OCI-LY7 (cell line): ENCODE measurements around the gene SLC43A2.

Source experiments
- CTCF ChIP-seq: fragments of 200-600 bp; sonication (generic); conservative IDR thresholded peaks from 2 replicates; pipeline ENCODE4 v1.5.1; 2014; ENCODE audit warnings: mild to moderate bottlenecking, antibody characterized with exemption, low read length, moderate library complexity, mixed read lengths
- EZH2phosphoT487 ChIP-seq: fragments of 200-600 bp; sonication (generic); IDR thresholded peaks from 2 replicates; pipeline ENCODE4 v1.6.1; 2018; ENCODE audit warnings: low read depth, borderline replicate concordance, mild to moderate bottlenecking, mixed run types, antibody characterized with exemption, low read length, moderate library complexity, mixed read lengths

- TF ChIP-seq CTCF: no peak
- no peak for TF ChIP-seq EZH2phosphoT487
These were observed 59.5 kb downstream of the SLC43A2 start for GRCh38 chr17:1568950-1569810.
